CD1c-positive myeloid dendritic cell (primary cell): ENCODE data around the gene TEX2.

Experiments
- DNase-seq: peaks from one replicate; pipeline ENCODE4 v3.0.0-alpha.2; 2016; ENCODE audit errors: extremely low spot score

TEX2 gene

DNA sequence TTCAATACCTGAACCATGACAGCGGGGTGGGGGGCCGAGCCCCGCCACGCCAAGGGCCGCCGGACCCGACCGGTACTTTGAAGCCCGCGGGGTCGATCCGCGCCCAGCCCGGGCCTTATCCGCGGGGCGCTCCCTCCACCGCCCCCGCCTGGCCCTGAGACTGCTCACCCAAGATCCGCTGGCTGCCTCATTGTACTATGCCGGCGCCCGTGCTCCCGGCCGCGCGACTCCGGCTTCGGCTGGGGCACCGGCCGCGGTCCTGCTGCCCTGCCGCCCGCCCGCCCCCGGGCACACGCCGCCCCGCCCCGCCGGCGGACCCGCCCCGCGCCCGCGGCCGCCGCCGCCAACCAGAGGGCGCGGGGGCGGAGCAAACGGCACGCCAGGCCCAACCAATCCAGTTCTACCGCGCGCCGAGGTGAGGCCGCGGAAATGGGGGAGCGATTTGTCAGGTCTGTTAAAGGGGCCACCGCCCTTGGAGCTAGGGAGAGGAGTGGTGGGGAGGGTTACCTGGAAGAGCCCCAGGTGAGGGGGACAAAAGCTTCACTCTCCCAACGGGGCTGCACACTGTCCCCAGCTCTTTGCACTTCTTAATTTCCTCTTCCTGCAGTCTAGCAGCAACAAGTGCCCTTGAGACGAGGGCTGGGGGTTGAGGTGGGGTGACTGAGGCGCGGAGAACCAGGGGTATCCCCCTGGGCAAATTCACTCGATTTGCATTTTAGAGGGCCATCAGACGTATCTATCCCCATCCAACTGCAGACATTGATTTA is at the start of gene TEX2:
TSS of gene TEX2 (minus strand) at position 261 of the 767 bp plus-strand sequence. CDS start 49,043 bp downstream, outside the sequence.
- peak; percentile 96 for DNase-seq

- DNase-seq = no peak
These were observed 46.6 kb upstream of the TEX2 start for GRCh38 chr17:64309710-64310109.

DNA sequence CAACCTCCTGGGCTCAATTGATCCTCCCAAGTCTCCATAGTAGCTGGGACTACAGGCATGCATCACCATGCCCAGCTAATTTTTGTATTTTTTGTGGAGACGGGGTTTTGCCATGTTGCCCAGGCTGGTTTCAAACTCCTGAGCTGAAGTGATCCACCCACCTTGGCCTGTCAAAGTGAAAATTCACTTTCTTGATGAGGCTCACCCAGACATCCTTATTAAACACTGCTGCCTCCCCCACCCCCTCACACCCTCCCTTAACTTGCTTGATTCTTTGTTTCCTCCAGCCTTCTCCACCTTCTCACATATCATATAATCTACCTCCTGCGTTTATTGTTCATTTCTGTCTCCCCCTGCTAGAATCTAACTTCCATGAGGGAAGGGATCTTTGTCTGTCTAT is 46.0 kb upstream of the TEX2 start:
- DNase-seq = no peak

DNA sequence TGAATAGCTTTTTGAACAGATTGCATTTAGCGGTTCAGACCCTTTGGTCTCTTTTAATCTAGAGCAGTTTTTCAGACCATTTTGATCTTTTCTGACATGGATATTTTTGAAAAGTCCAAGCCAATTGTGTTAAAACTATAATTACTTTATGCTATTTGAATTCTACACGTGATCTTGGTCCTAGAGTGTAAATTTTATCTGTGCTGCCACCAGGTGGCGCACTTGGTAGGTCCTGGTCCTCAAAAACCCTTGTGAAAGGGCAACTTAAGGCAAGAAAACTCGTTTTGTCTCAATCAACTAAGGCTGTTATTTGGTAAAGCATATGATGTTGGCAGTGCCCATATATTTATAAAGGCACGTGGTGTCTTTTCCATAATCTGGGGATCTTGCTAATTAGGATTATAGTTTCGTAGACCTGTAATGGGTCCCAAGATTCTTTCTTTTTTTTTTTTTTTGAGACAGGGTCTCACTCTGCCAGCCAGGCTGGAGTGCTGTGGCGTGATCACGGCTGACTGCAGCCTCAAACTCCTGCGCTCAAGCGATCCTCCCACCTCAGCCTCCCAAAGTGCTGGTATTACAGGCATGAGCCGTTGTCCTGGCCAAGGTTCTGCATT is 43.9 kb upstream of the TEX2 start:
- DNase-seq = peak; percentile 83

GRCh38 chr17:64304551-64304950 is 41.5 kb upstream of the TEX2 start:
- DNase-seq = no peak

DNA sequence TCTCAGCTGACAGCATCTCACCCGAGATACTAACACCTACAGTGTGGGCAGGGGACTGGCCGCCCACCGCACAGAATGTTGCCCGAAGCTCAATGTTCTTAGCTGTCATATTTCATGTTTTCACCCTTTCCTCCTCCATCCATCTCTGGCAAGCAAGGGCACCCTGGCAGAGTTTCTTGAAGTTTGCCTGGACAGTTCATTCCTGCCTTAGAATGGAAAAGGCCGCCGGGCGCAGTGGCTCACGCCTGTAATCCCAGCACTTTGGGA is 37.6 kb upstream of the TEX2 start:
- no peak for DNase-seq

DNA sequence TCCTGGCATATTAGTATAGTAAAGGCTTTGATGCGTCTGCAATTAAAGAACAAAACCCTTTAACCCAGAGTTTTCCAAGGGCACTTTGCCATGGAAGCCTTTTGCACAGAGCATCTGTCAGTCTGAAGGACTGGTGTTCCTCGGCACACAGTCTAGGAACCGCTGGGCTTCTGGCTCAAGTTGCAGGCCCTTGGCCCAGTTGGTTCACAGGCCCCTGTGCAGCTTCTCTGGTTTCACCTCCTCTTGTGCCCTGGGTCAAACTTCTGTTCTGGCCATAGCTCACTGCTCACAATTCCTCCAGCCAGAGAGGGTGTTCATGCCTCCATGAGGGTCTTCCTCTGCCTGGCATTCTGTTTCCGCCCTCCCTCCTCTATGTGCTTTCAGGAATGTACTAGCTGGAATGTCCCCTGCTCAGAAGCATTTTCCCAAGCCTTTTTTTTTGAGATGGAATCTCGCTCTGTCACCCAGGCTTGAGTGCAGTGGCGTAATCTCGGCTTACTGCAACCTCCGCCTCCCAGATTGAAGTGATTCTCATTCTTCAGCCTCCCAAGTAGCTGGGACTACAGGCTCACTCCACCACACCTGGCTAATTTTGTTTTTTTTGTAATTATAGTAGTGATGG is 34.5 kb upstream of the TEX2 start:
- no peak for DNase-seq

- no peak for DNase-seq
These were observed 33.2 kb upstream of the TEX2 start for GRCh38 chr17:64296246-64296645.

DNA sequence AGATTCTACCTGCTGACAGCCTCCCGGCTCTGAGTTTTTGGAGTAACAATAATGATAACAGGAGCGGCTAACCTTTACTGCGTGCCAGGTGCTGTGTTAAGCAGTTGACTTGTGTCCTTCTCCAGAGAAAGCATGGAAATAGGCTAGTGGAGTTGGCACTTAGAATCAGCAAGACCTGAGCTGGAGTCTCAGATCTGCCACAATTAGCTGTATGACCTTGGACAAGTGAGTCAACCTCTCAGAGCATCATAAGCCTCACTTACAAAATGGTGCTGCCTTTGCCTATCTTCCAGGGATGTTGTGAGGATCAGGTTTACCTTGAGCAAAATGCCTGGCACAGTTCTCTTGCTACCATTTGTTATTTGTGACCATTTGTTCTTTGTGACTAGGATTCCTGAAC is 32.1 kb upstream of the TEX2 start:
- no peak for DNase-seq

GRCh38 chr17:64291268-64291851 is 28.3 kb upstream of the TEX2 start:
- peak; percentile 48 for DNase-seq

- DNase-seq = no peak
These were observed 26.7 kb upstream of the TEX2 start for GRCh38 chr17:64289741-64290141.

DNA sequence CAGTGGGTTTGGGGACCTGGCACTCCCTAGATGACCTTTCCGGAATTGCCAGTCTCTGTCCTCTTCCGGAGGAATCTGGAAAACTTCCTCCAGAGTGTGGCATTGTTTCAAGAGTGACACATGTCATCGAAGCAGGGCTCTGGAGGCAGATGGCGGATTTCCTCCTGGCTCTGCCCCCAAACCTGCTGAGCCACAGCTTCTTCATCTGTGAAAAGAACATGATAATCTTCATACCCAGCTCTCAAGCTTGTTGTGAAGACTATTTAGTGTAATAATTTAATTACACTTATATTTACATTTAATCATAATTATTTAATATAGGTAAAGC is 19.7 kb upstream of the TEX2 start:
- peak; percentile 23 for DNase-seq

- peak; percentile 84 for DNase-seq
These were observed 19.1 kb upstream of the TEX2 start for GRCh38 chr17:64281962-64282752.

DNA sequence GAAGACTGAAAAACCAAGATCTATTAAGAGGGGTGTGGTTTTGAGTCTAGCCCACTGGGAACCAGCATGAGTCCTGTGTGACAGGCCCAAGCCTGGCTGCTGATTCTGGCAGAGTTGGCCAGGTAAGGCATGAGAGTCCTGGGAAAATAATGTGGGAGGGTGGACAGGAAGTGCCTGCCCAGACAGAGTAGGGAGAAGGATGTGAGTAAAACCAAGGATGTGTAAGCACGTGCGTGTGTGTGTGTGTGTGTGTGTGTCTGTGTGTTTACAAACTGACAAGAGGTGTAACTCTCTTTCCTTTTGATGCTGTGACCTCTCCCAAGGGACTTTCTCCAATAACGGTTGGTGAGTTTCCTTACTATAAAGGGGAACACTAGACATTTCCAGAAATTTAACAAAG is 15.6 kb upstream of the TEX2 start:
- peak; percentile 36 for DNase-seq

DNA sequence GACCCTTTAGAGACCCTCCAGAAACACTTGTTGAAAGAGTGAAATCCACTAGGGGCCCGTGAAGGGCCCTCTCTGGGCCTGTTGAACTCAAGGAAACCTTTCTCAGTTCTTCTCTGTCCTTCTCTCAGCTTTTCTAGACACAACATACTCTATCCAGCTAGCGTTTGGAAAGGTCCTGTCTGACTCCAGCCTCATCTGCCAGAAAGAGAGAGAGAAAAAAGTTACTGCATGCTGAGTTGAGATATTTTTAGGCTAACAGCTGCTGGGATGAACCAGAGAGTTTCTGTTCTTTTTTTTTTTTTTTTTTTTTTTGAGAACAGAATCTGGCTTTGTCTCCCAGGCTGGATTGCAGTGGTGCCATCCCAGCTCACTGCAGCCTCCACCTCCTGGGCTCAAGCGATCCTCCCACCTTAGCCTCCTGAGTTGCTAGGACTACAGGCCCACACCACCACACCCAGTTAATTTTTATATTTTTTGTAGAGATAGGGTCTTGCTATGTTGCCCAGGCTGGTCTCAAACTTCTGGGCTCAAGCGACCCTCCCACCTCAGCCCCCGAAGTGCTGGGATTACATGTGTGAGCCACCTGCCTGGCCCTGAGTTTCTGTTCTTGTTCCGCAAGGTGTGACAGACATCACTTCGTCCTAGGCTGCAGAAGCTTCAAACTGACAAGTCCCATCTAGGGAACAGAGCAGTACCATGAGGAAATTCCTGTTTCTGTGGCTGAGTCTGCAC is 14.9 kb upstream of the TEX2 start:
- no peak for DNase-seq

GRCh38 chr17:64276961-64277505 is 14.0 kb upstream of the TEX2 start:
- DNase-seq = no peak

- no peak for DNase-seq
These were observed 12.0 kb upstream of the TEX2 start for GRCh38 chr17:64275016-64275415.

DNA sequence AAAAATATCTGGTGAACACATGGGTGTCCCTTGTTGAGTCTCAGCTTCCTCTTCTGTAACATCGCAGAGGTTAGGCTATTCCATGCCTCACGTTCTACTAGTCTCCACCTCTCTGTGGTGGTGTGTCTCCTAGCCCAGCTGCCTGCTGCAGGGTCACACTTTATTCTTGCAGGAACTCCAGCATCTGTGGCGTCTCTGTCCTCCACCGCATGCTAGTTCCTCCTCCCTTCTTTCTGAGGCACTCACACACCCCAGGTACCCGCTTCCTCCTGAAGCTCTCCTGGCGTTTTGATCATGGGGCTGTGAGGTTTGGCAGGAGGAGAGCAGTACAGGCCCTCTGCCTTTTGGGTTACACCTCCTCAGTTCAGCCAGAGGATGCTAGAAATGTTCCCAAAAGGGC is 9.9 kb upstream of the TEX2 start:
- no peak for DNase-seq

DNA sequence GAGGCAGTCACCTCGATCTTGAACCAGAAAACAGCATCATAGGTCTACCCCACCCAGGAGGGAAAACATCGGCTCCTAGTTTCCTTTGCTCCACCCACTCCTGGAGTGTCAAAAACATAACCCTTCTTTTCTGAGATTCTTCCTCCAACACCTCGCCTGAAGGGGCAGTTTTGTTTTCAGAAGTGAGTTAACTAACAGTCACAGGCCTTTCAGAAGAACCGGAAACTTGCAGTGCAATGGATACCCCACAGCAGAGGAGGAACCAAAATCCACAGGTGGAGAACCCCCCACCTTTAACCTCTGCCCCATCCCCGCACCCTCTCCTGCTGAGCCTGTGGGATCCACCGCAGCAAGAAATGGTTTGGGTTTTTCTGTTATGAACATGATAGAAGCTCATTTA is 7.8 kb upstream of the TEX2 start:
- no peak for DNase-seq

DNA sequence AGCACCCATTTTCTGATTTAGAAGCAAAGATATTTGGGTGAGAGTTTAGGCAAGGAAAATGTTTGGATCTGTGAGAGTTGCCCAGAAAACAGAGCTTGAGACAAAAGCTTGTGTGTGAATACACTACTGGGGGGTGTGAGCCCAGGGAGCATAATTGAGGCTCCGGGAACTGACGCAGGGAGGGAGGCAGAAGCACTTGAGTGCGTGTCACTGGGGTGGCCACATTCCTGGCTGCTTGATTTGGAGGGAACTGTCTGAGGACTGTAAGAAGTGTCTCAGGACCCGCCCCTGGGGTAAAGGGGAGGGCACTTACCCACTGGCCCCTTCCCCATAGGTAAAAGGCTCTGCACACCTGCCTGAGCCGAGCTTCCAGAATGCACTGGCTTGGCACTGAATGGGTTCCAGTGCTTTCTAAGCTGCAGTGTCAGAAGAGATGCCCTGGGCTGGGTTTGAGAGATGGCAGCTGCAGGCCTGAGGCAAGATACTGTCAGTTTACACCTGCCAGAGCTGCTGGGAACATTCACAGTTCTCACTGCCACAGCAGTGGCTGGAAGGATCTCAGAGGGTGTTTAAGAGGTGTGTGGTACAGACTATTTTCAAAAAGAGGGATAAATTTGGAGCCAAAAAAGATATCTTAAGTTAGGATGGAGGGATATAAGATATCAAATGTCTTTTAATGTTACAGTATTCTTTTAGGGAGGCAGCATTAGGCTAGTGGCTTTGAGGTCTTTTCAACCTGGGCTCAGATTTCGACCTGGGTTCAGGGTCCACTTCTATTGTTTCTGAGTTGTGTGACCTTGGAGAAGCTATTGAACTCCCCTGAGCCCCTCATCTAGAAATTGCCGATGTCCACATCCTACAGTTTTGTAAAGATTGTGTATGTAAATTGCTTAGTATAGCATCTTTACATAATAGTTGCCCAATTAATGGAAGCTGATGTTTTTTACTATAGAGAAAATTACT is 6.9 kb upstream of the TEX2 start:
- DNase-seq = no peak
